Epithelial cell of esophagus (primary cell): Measurements from ENCODE around the gene SMIM43.

Experiments
- DNase-seq: peaks from one replicate; pipeline ENCODE4 v3.0.0; 2010; ENCODE audit warnings: low read depth
- H3K4me3 ChIP-seq: 2 replicates; pipeline ENCODE4 v1.5.1; 2011; ENCODE audit warnings: mild to moderate bottlenecking, low read length, control low read depth
- CTCF ChIP-seq: IDR thresholded peaks from 2 replicates; pipeline ENCODE4 v1.5.1; 2011; ENCODE audit warnings: low read depth, mild to moderate bottlenecking, low read length, control low read depth, inconsistent platforms; ENCODE audit not compliant: insufficient read depth; ENCODE audit errors: missing control alignments

SMIM43 gene

GRCh38 chr4:121791481-121791880 is 26.5 kb upstream of the SMIM43 start:
- no peak for DNase-seq
- H3K4me3 ChIP-seq, result no peak overlapping the region
- no peak for TF ChIP-seq CTCF

DNA sequence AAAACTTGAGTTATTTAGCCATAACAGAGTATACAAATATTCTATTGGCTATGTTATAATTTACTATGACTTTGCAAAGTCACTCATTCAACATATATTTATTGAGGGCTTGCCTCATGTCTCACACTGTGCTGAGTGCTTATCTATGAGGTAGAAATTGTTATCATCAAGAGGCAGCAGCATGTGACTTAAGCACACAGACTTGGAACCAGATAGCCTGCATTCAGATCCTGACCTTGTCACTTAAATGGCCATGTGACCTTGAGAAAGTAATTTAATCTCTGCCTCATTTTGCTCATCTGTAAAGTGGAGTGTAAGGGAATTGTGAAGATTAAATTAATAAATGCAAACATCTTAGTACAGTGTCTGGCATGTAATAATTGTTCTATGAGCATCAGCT is 26.0 kb upstream of the SMIM43 start:
- H3K4me3 ChIP-seq, result no peak overlapping the region
- DNase-seq, result no peak
- no peak for TF ChIP-seq CTCF

DNA sequence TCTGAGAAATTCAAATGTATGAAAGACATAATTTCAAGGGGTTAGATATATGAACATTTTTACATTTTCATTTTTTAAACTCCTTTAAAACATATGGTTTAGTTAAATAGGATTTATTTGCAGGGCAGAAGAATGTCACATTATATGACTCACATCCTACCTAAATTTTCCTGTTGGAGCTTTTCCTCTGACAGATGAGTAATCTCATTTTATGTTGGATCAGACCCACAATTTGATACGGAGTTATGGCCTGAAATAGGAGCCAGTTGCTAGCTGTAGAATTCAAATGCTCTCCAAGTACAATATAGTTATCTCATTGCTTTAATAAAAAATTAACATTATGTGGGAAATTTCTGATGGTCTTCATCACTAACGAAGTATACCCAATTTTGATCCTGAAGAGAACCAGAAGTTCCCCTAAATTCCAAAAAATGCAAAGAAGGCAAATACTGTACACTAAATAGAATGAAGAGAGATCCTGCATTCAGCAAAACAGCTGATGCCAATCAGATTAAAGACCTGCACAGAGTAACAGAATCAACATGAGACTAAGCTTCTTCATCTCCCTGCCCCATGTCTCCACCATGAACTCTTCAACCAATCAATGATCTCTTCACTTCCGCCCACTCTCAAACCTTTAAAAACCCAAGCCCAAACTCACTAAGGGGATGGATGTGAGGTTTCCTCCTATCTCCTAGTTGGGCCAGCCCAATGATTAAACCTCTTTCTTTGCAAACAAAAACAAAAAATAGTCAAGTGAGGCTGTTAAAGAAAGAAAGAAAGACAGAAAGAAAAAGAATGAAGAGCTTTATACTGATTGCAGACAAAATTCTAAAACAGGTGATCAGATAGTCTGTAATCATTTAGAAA is 25.2 kb upstream of the SMIM43 start:
- TF ChIP-seq CTCF, result no peak
- no peak overlapping the region for H3K4me3 ChIP-seq
- DNase-seq, result peak; percentile 66

DNA sequence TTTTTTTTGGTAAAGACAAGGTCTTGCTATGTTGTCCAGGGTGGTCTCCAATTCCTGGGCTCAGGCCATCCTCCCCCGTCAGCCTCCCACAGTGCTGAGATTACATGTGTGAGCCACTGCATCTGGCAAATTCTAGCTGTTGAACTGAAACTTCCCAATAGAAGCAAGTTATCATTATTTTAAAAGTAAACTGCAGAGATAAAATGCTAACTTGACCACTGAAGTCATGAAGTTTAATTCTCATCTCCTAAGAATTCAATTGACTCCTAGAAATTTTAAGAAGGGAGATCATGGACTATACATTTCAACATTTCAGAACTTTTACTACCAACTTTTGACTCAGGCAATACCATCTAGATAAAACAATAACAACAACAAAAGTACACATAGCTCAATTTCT is 24.5 kb upstream of the SMIM43 start:
- no peak for DNase-seq
- no peak for TF ChIP-seq CTCF
- no peak overlapping the region for H3K4me3 ChIP-seq

DNA sequence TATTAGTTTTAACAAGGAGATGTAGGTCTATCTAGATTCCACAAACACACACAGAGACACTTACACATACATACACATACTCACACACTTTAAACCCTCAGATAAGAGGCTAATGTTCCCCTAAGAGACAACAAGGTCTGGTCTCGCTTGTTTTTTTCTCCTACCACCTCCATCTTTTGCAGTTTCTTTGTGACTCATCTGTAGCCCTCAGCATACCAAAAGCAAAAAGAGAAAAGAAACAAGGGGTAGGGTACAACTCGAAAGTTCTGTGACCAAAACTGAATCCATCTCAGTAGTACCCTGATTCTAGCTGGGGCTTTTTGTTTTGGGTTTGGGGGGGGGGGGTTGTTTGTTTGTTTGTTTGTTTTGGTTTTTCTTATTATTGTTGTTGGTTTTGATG is 23.9 kb upstream of the SMIM43 start:
- no peak for DNase-seq
- H3K4me3 ChIP-seq, result no peak overlapping the region
- no peak for TF ChIP-seq CTCF

DNA sequence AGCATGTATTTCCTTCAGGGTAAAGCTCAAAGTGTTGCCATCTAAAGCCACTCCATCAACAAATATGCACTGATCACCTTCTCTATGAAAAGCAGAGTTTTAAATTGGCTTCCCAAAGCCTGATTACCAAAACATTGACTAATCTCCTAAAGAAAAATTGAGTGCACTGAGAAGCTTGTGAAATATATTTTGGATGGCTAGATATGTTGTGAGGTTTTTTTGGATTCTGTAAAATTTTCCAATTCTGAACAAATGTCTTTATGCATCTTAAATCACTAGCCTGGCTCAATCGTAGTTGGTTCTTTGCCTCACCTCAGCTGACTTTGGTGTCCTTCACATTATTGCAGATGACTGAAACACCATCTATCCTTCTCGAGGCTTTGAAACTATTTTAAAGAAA is 21.3 kb upstream of the SMIM43 start:
- DNase-seq, result no peak

More for the DNA sequence above, 21.3 kb upstream of the SMIM43 start:
- TF ChIP-seq CTCF, result no peak
- H3K4me3 ChIP-seq, result no peak overlapping the region
